KOPT-K1 (cell line): Measurements from ENCODE around the gene CHP2.
"Not testable (repeated sequence)": the region's sequence is repeated elsewhere in the genome, so short reads cannot be mapped to it uniquely, and the experiment has no call there.

Source experiments
- H3K27ac ChIP-seq: fragments of 200-600 bp; sonication (generic); 2 replicates; pipeline ENCODE4 v1.5.1; 2016; ENCODE audit warnings: antibody characterized with exemption, mild to moderate bottlenecking, low read depth, low read length; ENCODE audit not compliant: poor library complexity, severe bottlenecking
- H3K36me3 ChIP-seq: fragments of 200-600 bp; sonication (generic); 2 replicates; pipeline ENCODE4 v1.5.1; 2017; ENCODE audit warnings: antibody characterized with exemption, mild to moderate bottlenecking, low read length, moderate library complexity; ENCODE audit not compliant: insufficient read depth
- H3K9me3 ChIP-seq: fragments of 200-600 bp; sonication (generic); 2 replicates; pipeline ENCODE4 v1.5.1; 2017; ENCODE audit warnings: antibody characterized with exemption, low read length, mild to moderate bottlenecking; ENCODE audit not compliant: insufficient read depth, poor library complexity, severe bottlenecking

CHP2 gene

DNA sequence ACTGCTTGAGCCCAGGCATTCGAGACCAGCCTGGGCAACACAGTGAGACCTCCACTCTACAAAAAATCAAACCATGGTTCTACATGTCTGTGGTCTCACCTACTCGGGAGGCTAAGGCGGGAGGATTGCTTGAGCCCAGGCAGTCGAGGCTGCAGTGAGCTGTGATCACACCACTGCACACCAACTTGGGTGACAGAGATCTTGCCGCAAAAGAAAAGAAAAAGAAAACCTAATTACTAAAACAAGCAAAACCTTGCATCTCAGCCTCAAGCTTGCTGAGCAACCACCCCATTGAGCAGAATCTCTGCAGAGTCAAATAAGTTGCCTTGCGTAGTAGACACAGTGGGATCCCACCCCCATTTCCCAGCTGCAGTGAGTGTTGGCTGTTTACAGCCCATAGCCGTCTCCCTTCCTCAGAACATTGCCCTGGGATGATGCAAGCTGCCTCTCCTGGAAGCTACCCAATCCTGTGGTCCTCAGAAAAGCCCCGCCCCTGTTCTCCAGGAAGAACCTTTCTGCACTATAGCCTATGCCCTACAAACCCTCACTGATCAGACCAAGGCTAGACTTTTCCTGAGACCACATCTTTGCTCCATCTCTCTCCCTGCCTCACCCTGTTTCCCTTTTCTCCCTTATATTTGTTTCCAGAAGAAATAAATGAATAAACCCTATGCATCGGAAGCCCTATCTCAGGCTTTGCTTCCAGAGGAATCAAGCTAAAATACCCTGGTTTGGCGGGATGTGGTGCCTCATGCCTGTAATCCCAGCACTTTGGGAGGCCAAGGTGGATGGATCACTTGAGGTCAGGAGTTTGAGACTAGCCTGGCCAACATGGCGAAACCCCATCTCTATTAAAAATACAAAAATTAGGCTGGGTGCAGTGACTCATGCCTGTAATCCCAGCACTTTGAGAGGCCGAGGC, 25.1 kb upstream of the CHP2 start:
- no peak overlapping the region for H3K27ac ChIP-seq
- no peaks in the 10 kb centered on the region for H3K9me3 ChIP-seq
- no peaks in the 10 kb centered on the region for H3K36me3 ChIP-seq

DNA sequence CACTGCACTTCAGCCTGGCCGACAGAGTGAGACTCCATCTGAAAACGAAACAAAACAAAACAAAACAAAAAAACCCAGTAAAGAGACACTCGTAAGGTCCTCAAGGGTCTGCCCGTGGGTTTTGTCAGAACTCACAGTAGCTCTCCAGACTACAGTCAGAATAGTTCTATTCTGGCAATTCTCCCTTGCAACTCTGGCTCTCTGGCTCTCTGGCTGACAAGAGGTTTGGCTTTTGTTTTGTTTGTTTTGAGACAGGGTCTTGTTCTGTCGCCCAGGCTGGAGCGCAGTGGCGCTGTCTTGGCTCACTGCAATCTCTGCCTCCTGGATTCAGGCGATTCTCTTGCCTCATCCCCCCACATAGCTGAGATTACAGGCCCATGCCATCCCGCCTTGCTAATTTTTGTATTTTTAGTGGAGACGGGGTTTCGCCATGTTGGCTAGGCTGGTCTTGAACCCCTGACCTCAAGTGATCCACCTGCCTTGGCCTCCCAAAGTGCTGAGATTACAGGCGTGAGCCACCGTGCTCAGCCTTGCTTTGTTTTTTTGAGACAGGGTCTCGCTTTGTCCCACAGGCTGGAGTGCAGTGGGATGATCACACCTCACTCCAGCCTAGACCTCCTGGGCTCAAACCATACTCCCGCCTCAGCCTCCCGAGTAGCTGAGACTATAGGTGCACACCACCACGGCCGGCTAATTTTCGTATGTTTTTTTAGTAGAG, 20.5 kb upstream of the CHP2 start:
- Histone ChIP-seq H3K9me3 (no peaks in the 10 kb centered on the region), H3K27ac (no peak overlapping the region), H3K36me3 (no peaks in the 10 kb centered on the region)

DNA sequence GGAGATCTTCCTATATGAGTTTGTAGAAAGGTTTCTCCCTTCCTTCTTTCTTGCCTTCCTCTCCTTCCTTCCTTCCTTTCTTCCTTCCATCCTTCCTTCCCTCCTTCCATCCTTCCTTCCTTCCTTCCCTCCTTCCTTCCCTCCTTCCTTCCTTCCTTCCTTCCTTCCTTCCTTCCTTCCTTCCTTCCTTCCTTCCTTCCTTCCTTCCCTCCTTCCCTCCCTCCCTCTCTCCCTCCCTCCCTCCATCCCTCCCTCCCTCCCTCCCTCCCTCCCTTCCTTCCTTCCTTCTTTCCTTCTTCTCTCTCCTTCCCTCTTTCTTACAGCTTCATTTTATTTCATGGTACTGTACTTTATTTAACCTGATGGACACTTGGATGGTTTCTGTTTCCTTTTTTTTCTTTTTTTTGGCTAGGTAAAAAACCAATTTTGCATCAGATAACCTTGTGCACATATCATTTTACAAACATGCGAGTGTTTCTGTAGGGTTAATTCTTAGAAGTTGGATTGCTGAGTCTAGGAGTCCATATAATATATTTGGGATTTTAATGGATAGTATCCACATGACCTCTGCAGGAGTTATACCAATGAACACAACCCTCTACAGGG, 17.3 kb upstream of the CHP2 start:
- not testable (repeated sequence) for H3K36me3 ChIP-seq, H3K9me3 ChIP-seq, H3K27ac ChIP-seq

DNA sequence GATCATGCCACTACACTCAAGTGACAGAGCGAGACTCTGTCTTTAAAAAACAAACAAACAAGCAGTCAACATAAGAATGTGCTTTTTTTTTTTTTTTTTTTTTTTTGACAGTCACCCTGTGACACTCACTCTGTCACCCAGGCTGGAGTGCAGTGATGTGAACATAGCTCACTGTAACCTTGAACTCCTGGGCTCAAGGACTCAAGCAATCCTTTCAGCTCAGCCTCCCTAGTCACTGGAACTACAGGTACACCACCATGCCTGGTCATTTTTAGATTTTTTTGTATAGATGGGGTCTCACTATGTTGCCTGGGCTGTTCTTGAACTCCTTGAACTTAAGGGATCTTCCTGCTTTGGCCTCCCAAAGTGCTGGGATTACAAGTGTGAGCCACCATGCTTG, 15.3 kb upstream of the CHP2 start:
- H3K27ac ChIP-seq: no peak overlapping the region
- H3K36me3 ChIP-seq: no peaks in the 10 kb centered on the region
- no peaks in the 10 kb centered on the region for H3K9me3 ChIP-seq

DNA sequence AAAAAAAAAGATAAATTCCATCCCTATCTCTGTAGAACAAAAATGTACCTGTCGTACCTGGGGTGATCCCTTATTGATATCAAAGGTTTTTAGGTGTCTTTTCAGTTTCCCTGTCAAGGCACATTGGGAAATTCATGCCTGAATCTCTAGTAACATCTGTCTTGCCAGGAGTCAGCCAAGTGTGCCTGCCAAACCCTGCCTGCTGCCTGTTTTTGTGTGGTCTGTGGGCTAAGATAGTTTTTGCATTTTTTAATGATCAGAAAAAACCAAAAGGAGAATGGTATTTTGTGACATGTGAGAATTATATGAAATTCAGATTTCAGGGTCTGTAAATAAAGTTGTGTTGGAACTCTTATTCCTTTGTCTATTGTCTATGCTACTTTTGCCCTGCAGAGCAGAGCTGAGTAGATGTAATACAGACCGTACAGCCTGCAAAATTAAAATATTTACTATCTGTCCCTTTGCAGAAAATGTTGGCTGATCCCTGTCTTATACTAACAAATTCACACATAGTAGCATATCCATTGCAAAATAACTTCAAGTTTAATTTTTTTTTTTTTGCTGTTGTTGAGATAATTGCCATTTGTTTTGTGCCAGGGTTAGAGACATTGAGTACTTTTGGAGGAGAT, 13.0 kb upstream of the CHP2 start:
- Histone ChIP-seq H3K27ac (no peak overlapping the region), H3K9me3 (no peaks in the 10 kb centered on the region)

DNA sequence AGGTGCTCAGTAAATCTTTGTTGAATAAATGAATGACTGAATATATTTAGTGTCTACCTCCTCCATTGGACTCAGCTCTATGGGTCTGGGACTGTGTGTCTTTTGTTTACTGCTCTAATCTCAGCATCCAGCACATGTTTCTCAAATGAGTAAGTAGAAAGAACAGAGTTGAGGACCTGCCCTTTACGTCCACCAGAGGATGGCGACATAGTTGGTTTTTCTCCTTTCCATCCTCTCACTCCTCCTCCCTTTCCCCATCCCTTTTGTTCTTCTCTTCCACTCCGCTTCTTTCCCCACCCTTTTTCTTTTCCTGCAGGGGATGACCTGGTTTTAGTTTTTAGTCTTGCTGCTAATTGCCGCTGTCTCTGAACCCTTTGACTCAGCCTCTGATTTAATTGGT, 12.1 kb upstream of the CHP2 start:
- no peaks in the 10 kb centered on the region for H3K36me3 ChIP-seq
- no peaks in the 10 kb centered on the region for H3K9me3 ChIP-seq
- no peak overlapping the region for H3K27ac ChIP-seq

More for the DNA sequence above, 13.0 kb upstream of the CHP2 start:
- no peaks in the 10 kb centered on the region for H3K36me3 ChIP-seq

DNA sequence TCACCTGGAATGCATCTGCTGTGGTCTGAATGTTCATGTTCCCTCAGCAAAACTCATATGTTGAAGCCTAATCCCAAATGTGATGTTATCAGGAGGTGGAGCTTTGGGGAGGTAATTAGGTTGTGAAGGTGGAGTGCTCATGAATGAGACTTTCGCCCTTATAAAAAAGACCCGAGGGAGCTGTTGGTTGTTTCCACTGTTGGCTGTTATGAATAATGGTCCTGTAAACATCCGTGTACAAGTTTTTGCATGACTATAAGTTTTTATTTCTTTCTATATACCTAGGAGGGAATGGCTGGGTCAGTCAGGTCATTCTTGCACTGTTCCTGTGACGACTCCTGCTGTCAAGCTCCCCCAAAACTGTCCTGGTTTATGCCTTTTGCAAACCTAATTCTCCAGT, 9.6 kb upstream of the CHP2 start:
- no peaks in the 10 kb centered on the region for H3K9me3 ChIP-seq
- H3K27ac ChIP-seq: no peak overlapping the region
- no peaks in the 10 kb centered on the region for H3K36me3 ChIP-seq

DNA sequence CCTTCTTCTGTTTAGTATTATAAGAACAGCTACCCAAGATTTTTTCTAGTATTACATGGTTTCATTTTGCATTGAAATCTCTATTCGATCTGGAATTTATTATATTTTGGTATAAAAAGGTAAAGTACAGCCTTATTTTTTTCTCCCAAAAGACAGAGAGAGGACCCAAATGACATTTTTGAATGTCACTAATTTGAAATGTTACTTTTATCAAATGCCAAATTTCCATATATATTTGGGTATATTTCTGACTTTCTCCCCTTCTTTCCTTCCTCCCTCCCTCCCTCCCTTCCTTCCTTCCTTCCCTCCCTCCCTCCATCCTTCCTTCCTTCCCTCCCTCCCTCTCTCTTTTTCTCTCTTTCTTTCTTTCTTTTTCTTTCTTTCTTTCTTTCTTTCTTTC, 6.2 kb upstream of the CHP2 start:
- H3K27ac ChIP-seq: no peak overlapping the region
- H3K36me3 ChIP-seq: no peaks in the 10 kb centered on the region
- no peaks in the 10 kb centered on the region for H3K9me3 ChIP-seq

DNA sequence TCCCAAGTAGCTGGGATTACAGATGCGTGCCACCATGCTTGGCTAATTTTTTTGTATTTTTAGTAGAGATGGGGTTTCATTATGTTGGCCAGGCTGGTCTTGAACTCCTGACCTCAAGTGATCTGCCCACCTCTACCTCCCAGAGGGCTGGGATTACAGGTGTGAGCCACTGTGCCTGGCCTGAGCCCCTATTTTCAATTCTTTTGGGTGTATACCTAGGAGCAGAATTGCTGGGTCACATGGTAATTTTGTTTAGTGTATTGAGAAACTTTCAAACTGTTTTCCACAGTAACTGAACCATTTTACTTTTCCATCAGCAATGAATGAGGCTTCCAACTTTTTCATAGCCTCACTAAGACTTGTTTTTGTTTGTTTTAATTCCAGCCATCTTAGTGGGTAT, 3.8 kb upstream of the CHP2 start:
- H3K36me3 ChIP-seq, H3K9me3 ChIP-seq, H3K27ac ChIP-seq: not testable (repeated sequence)

DNA sequence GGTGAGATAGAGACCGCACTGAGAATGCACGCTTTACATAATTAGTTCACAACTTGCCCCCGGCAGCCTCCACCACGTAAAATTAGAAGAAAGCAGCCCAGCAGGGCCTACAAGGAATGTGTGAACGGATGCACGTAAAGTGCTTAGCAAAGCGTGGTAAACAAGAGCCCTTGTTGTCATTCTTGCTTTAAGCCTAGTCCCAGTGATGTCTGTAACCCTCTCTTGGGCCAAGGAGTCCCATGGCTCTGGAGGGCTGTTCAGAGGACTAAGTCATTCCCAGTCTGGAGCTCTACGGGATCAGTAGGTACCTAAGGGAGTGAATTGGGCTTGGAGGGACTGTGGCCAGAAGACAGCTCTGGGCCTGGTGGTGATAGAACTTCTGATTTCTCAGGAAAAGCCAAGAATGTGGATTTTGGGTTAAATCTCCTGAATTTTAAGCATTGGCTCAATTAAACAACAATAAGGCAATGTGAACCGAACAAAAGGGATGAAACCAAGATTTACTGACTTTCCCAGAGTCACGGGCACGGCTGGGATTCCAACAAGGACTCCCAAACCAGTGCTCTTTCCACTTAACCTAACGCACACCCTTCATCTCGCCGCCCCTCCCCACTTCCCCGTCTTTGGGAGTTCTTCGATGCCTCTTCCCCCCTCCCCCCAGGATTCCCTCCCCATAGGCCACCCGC, 775 bp upstream of the CHP2 start:
- H3K9me3 ChIP-seq: no peaks in the 10 kb centered on the region
- no peak overlapping the region for H3K27ac ChIP-seq
- H3K36me3 ChIP-seq: no peaks in the 10 kb centered on the region

DNA sequence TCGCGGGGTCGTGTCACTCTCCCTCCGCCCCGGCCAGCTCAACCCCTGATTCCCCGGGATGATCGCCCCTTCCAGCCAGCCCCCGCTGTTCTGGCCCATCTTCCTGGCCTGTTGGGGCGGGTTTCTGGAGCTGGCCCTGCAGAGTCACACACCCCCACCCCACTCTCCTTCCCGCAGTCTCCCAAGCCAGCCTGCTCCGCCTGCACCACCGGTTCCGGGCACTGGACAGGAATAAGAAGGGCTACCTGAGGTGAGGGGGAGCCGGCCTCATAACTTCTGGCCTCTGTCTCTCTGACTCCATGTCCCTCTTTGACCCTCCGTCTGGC, 621 bp downstream of the CHP2 start:
- Histone ChIP-seq H3K27ac (no peak overlapping the region), H3K9me3 (no peaks in the 10 kb centered on the region), H3K36me3 (no peaks in the 10 kb centered on the region)

DNA sequence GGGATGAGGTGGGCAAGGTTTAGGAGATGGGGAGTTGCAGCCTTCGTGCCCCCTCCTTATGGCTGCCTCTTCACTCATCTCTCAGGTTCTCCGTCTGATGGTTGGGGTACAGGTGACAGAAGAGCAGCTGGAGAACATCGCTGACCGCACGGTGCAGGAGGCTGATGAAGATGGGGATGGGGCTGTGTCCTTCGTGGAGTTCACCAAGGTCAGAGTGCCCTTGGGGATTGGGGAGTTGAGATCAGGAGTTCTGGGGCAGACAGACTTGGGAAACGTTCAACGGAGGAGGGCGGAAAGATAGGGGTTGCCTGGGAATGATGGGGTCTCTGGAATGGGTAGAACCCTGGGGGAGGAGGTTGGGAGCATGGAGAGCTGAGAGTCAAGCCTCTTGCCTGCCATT, 2.3 kb downstream of the CHP2 start:
- Histone ChIP-seq H3K36me3 (no peaks in the 10 kb centered on the region), H3K27ac (no peak overlapping the region), H3K9me3 (no peaks in the 10 kb centered on the region)

DNA sequence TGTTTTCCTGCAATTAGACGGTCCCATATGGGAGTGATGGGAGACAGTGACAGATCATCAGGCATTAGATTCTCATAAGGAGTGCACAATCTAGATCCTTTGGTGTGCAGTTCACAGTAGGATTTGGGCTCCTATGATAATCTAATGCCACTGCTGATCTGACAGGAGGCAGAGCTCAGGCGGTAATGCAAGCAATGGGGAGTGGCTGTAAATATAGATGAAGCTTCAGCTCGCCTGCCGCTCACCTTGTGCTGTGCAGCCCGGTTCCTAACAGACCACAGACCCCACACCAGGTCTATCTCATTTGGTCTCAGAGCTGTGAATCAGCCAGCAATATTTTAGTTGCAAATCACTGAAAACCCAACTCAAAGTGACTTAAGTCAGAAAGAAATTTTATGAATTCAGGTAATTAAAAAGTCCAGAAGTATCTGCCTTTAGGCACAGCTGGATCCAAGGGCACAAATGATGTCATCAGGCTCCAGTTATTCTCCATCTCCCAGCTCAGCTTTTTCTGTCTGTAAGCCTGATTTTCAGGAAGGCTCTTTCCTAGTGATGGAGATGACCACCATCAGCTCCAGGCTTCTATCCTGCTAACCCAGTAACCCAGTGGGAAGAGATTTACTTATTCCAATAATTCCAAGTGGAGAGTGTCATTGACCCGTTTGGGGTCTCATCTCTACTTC, 3.3 kb downstream of the CHP2 start:
- Histone ChIP-seq H3K27ac (no peak overlapping the region), H3K36me3 (no peaks in the 10 kb centered on the region), H3K9me3 (no peaks in the 10 kb centered on the region)

DNA sequence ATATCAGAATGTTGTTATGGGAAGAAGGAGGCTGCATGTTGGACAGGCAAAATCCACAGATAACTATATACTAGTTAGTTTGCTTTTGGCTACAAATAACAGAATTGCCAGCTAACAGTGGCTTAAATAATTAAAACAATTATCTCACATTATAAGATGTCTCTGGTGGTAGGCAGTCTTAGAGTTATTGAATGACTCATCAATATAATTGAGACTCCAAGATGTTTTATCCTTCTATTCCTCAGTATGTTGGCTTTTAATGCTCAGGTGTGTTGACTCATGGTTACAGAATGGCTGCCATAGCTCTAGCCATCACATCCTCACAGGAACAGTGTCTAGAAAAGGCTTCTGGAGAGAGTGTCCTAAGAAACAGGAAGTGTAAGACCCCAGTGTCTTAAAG, 11.1 kb downstream of the CHP2 start:
- Histone ChIP-seq H3K27ac (no peak overlapping the region), H3K36me3 (no peaks in the 10 kb centered on the region), H3K9me3 (no peaks in the 10 kb centered on the region)
